OCI-LY1 (cell line): ENCODE measurements around the gene TEAD3.

Experiments used
- CTCF ChIP-seq: fragments of 200-600 bp; sonication (generic), shearing (Covaris generic); IDR thresholded peaks from 2 replicates; pipeline ENCODE4 v1.5.1; 2017; ENCODE audit warnings: mild to moderate bottlenecking, antibody characterized with exemption, low read length, moderate library complexity, mixed read lengths
- EZH2 ChIP-seq: fragments of 200-600 bp; sonication (generic), shearing (Covaris generic); IDR thresholded peaks from 2 replicates; pipeline ENCODE4 v1.8.0; 2017; ENCODE audit warnings: borderline replicate concordance, mixed run types, mild to moderate bottlenecking, antibody characterized with exemption, low read length, moderate library complexity, mixed read lengths

DNA sequence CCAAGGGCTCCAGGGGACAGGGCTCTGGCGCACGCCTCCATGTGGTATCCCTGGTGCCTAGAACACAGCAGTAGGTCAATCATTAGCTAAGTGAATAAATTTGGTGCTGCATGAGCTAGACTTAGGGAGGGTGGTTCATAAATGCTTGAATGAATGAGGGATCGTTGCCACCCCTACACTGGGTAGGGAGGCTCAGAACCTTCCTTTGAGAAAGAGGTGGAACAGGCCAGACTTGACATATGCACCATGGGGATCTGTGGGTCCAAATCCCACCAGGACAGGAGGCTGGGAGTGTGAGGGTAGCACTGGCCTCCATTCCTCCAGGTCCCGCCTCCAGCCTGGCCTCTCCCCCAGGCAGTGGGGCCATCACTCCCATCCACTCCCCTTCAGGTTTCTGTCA lies 13.8 kb downstream of the TEAD3 start:
- TF ChIP-seq CTCF, result no peak
- no peak for TF ChIP-seq EZH2
